Measurements from ENCODE around the gene PIK3R4. TPM values are rescaled to one million over a fixed set of nuclear protein-coding genes. Genes with fewer than 3 reads are reported as not detected.

Gene PIK3R4
- total RNA-seq, 1 donor: 41.5 TPM

GRCh38 chr3:130712718-130713423, 33.8 kb downstream of the PIK3R4 start:
- H3K4me3 ChIP-seq (ENCODE audit: low read depth, low read length): no peak overlapping the region
- no peak for DNase-seq (ENCODE audit: low read depth)
- TF ChIP-seq CTCF (IDR thresholded peaks at IDR 0.05; ENCODE audit: insufficient read depth, low read depth, low read length): no peak

GRCh38 chr3:130711565-130712324, 34.9 kb downstream of the PIK3R4 start:
- DNase-seq (ENCODE audit: low read depth): no peak

GRCh38 chr3:130709671-130710070, 37.0 kb downstream of the PIK3R4 start:
- no peak overlapping the region for H3K4me3 ChIP-seq (ENCODE audit: low read depth, low read length)
- DNase-seq (ENCODE audit: low read depth): peak; percentile 28
- no peak for TF ChIP-seq CTCF (IDR thresholded peaks at IDR 0.05; ENCODE audit: insufficient read depth, low read depth, low read length)

More at GRCh38 chr3:130711565-130712324, 34.9 kb downstream of the PIK3R4 start:
- no peak overlapping the region for H3K4me3 ChIP-seq (ENCODE audit: low read depth, low read length)
- no peak for TF ChIP-seq CTCF (IDR thresholded peaks at IDR 0.05; ENCODE audit: insufficient read depth, low read depth, low read length)

- H3K4me3 ChIP-seq (ENCODE audit: low read depth, low read length): no peak overlapping the region
- DNase-seq (ENCODE audit: low read depth): peak; percentile 22
- no peak for TF ChIP-seq CTCF (IDR thresholded peaks at IDR 0.05; ENCODE audit: insufficient read depth, low read depth, low read length)
Measured at GRCh38 chr3:130707902-130708601, 38.6 kb downstream of the PIK3R4 start.

- no peak for TF ChIP-seq CTCF (IDR thresholded peaks at IDR 0.05; ENCODE audit: insufficient read depth, low read depth, low read length)
- H3K4me3 ChIP-seq (ENCODE audit: low read depth, low read length): no peak overlapping the region
- DNase-seq (ENCODE audit: low read depth): no peak
Measured at GRCh38 chr3:130705501-130705900, 41.1 kb downstream of the PIK3R4 start.

- DNase-seq (ENCODE audit: low read depth): no peak
- no peak overlapping the region for H3K4me3 ChIP-seq (ENCODE audit: low read depth, low read length)
- TF ChIP-seq CTCF (IDR thresholded peaks at IDR 0.05; ENCODE audit: insufficient read depth, low read depth, low read length): no peak
Measured at GRCh38 chr3:130702985-130703384, 43.6 kb downstream of the PIK3R4 start.
